GM23248 (cell line): Measurements from ENCODE around the gene PAX7.

ENCODE experiments used
- EZH2 ChIP-seq: fragments of 200-600 bp; sonication (generic); IDR thresholded peaks from 2 replicates; pipeline ENCODE4 v1.6.1; 2018; ENCODE audit warnings: antibody characterized with exemption, mild to moderate bottlenecking; ENCODE audit not compliant: insufficient read depth, poor library complexity, severe bottlenecking
- EZH2phosphoT487 ChIP-seq: fragments of 200-600 bp; sonication (generic); IDR thresholded peaks from 2 replicates; pipeline ENCODE4 v1.6.1; 2018; ENCODE audit warnings: antibody characterized with exemption, moderate library complexity, mild to moderate bottlenecking, low read depth; ENCODE audit not compliant: insufficient read depth

GRCh38 chr1:18700530-18700929, 69.9 kb downstream of the PAX7 start:
- TF ChIP-seq EZH2 (no peak), EZH2phosphoT487 (no peak)
